IPS-20b (cell line): ENCODE data around the gene GPR137.

Source experiments
- H3K27ac ChIP-seq: one replicate; pipeline ENCODE4 v1.5.1; 2013; ENCODE audit warnings: low read length
- H3K27me3 ChIP-seq: 2 replicates; pipeline ENCODE4 v1.6.1; 2013; ENCODE audit warnings: mild to moderate bottlenecking, low read length, inconsistent platforms; ENCODE audit not compliant: insufficient read depth
- H3K36me3 ChIP-seq: 2 replicates; pipeline ENCODE4 v1.6.1; 2013; ENCODE audit warnings: low read depth, mild to moderate bottlenecking, inconsistent platforms, low read length, moderate library complexity; ENCODE audit not compliant: insufficient read depth
- H3K4me1 ChIP-seq: 2 replicates; pipeline ENCODE4 v1.6.1; 2013; ENCODE audit warnings: mild to moderate bottlenecking, control low read depth, inconsistent platforms, low read length, moderate library complexity; ENCODE audit not compliant: insufficient read depth
- H3K4me3 ChIP-seq: 2 replicates; pipeline ENCODE4 v1.5.1; 2013; ENCODE audit warnings: mild to moderate bottlenecking, low read length, inconsistent platforms
- H3K9ac ChIP-seq: 2 replicates; pipeline ENCODE4 v1.6.1; 2013; ENCODE audit warnings: low read depth, mild to moderate bottlenecking, inconsistent platforms, low read length, moderate library complexity
- H3K9me3 ChIP-seq: 2 replicates; pipeline ENCODE4 v1.6.1; 2013; ENCODE audit warnings: mild to moderate bottlenecking, low read depth, low read length, inconsistent platforms; ENCODE audit not compliant: insufficient read depth

The GPR137 gene

GRCh38 chr11:64337538-64338249, 52.0 kb downstream of the GPR137 start:
- Histone ChIP-seq H3K9ac (no peak overlapping the region), H3K9me3 (no peaks in the 10 kb centered on the region), H3K4me3 (no peak overlapping the region), H3K4me1 (peaks cover 5% of the 10 kb centered on the region; the same call in 1 of the 2 replicates), H3K36me3 (no peaks in the 10 kb centered on the region), H3K27ac (no peak overlapping the region), H3K27me3 (peaks cover 20% of the 10 kb centered on the region)

DNA sequence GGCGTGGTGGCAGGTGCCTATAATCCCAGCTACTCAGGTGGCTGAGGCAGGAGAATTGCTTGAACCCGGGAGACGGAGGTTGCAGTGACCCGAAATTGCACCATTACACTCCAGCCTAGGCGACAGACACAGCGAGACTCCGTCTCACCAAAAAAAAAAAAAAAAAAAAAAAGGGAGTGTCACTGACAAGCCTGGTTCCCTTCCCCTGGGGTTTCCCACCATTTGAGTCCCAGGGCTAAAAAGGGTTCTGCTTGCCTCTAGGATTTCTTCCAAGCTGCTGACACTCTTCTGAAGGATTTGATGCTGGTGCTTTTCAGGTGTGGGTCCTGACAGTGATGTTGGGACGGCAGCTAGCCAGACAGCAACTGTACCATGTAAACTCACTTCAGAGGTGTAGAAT, 53.1 kb downstream of the GPR137 start:
- H3K27me3 ChIP-seq, result peaks cover 20% of the 10 kb centered on the region
- peaks cover 5% of the 10 kb centered on the region; the same call in 1 of the 2 replicates for H3K4me1 ChIP-seq

More for the DNA sequence above, 53.1 kb downstream of the GPR137 start:
- Histone ChIP-seq H3K36me3 (no peaks in the 10 kb centered on the region), H3K9me3 (no peaks in the 10 kb centered on the region), H3K27ac (no peak overlapping the region), H3K4me3 (no peak overlapping the region), H3K9ac (no peak overlapping the region)
